ENCODE data around the gene PML.

DNA sequence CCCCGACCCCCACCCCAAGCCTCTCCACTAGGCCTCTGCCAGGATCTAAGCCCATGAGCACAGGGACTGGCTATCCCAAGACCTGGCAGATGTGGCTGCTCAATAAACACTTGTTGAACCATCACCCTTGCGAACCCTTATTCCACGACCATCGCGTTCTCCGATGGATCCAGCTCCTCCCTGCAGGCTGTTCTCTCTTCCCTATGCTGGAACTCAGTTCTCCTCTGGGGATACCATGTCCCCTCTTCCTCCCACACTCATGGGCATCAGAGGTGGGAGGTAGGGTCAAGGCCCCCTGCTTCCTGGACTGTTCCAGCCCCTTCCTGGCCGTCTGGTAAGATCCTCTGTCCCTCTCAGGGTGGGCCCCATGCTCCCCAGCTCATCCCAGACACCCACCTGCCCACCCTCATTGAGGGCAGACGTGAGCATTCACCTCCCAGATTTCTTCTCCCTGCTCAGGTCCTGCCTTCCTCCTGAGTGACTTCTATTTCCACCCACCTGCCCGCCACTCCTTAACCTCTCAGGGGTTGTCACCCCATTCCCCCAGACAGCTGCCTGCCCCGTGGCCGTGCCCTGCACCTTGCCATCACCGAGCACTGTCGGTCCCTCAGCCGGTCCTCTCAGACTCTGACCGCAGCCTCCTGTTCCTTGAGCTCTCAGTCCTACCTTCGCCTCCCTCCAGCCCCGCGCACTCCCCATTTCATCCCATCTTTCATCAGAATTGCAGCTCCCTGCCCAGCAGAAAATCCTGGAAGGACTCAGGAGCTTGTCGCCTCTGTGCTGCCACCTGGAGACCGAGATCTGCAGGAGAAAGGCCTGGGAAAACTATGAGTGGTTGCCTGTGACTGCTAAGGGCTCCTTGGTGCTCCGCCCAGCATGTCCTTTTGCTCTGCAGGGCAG is 42.0 kb downstream of the PML start:
- TF ChIP-seq POLR2A (IDR thresholded peaks at IDR 0.05): no peak
- no peak for TF ChIP-seq EP300 (IDR thresholded peaks at IDR 0.05)
